Natural killer cell treated with Interleukin-12 subunit alpha and Interleukin-12 subunit beta and Interleukin-15 and Interleukin-18, amount 100 ng/mL, for 72 hours (primary cell): ENCODE measurements around the gene SYT3. TPM values are rescaled to one million over a fixed set of nuclear protein-coding genes. Genes with fewer than 3 reads are reported as not detected.
"Not testable (repeated sequence)": the region's sequence is repeated elsewhere in the genome, so short reads cannot be mapped to it uniquely, and the experiment has no call there.

Source experiments
- ATAC-seq, 2 donors: fragments of 150-1000 bp; cut with Tn5 transposase in 1 of 2; sonication (Bioruptor Pico), chemical (Tn5 transposase) in 1 of 2; 2 replicates each; pipeline ENCODE4 v1.10.0; 2021
- DNase-seq: peaks from one replicate; pipeline ENCODE4 v3.0.0; 2022; ENCODE audit warnings: low spot score
- H3K27ac Mint-ChIP-seq, 2 donors: 1 replicate in 1 of 2; 2 replicates in 1 of 2; pipeline ENCODE4 v1.8.0; 2022; ENCODE audit warnings: mixed read lengths in 2 of 2, mild to moderate bottlenecking in 1 of 2, moderate library complexity in 1 of 2
- H3K27me3 Mint-ChIP-seq, 2 donors: 1 replicate in 1 of 2; 2 replicates in 1 of 2; pipeline ENCODE4 v1.8.0; 2022; ENCODE audit warnings: mixed read lengths in 2 of 2
- H3K36me3 Mint-ChIP-seq: one replicate; pipeline ENCODE4 v1.8.0; 2022; ENCODE audit warnings: mixed read lengths
- H3K4me1 Mint-ChIP-seq, 2 donors: 1 replicate in 1 of 2; 2 replicates in 1 of 2; pipeline ENCODE4 v1.8.0; 2022; ENCODE audit warnings: low read depth in 2 of 2, mixed read lengths in 2 of 2, mild to moderate bottlenecking in 1 of 2
- H3K4me3 Mint-ChIP-seq: one replicate; pipeline ENCODE4 v1.8.0; 2022; ENCODE audit warnings: mixed read lengths
- H3K9me3 Mint-ChIP-seq: 2 replicates; pipeline ENCODE4 v1.8.0; 2022; ENCODE audit warnings: mixed read lengths
- total RNA-seq, 2 donors: library from RNA; stranded (reverse); gene quantifications; one replicate each; pipeline ENCODE4 v1.2.3, GENCODE V29; 2022

Gene SYT3
- total RNA-seq, 2 donors from 2014 or later: not detected

DNA sequence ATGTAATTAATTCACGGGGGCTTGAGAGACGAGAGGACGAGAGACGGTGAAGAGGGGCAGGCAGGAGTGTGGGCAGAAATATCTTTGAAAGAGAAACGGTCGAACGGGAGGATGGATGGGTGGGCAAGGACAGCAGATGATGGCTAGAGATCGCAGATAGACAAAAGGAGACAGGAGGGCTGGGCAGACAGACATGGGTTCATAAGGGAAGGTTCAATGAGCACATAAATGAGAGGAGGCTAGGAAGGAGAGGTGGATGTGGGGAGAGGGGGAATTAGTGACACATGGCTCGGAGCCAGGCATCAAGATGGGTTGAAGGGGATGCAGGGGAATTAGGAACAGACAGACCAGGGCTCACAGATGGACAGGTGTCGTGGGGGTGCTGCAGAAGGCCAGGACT is 1.1 kb downstream of the SYT3 start:
- Mint-ChIP-seq H3K27ac (no peak overlapping the region), H3K27me3 (peaks cover 23 to 29% of the 10 kb centered on the region in 2 donors), H3K36me3 (peaks cover 12% of the 10 kb centered on the region), H3K4me1 (peaks cover 0 to 6% of the 10 kb centered on the region in 2 donors), H3K4me3 (no peak overlapping the region), H3K9me3 (no peaks in the 10 kb centered on the region)
- DNase-seq (no peak), ATAC-seq (no peak)

DNA sequence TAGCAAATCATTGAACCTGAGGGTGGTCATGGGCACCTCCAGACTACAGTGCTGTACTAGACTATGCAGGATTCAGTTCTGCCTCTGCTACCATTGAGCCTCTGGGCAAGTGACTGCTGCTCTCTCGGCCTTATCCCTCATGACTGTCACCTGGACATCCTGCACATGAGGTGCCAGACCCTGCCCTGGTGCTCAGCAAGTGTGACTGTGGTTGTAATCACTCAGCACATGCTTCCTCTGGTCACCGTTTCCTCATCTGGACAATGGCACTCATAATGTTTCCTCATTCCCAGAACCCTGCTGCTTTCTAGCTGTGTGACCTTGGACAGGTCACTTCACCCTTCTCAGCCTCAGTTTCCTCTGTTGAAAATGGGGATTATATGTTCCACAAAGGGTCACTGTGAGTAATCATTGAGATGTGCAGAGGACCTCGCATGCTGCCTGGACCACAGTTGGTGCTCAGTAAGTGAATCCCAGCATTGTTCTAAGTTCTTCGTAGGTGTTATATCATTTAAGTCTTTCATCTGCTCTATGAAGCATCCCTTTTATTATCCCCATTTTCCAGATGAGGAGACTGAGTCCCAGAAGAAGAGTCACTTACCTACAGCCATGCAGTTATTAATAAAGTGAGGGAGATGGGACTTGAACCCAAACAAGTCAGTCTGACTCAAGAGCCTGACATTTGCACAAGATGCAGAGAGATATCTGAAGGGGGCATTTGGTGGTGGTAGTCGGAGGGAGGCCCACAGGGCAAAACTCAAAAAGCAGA is 3.2 kb downstream of the SYT3 start:
- Mint-ChIP-seq H3K9me3 (no peaks in the 10 kb centered on the region), H3K4me3 (no peak overlapping the region), H3K27ac (no peak overlapping the region), H3K27me3 (peaks cover 23 to 29% of the 10 kb centered on the region in 2 donors), H3K4me1 (peaks cover 0 to 6% of the 10 kb centered on the region in 2 donors), H3K36me3 (peaks cover 12% of the 10 kb centered on the region)
- DNase-seq (no peak), ATAC-seq (no peak)

DNA sequence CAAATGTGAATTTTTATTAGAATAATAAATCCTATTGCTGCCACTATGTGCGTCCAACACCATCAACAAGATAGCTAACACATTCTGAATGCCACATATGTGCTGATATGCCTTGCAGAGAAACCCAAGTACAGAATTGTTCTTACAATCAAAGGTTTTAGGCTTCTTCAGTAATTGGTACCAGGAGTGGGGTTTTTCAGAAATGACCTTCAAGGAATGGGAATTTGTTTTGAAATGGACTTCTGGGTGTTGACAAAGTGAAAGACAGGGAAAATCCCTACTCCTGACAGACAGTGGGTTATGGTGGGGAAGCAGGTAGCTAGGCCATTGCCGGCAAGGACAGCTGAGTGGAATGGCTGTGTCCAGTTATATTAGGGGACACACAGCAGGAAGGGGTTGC is 5.7 kb downstream of the SYT3 start:
- no peak overlapping the region for H3K27ac Mint-ChIP-seq
- H3K4me1 Mint-ChIP-seq: peaks cover 0 to 6% of the 10 kb centered on the region in 2 donors
- H3K9me3 Mint-ChIP-seq: no peaks in the 10 kb centered on the region
- peaks cover 23 to 36% of the 10 kb centered on the region in 2 donors for H3K27me3 Mint-ChIP-seq
- H3K4me3 Mint-ChIP-seq: no peak overlapping the region
- DNase-seq (no peak), ATAC-seq (no peak)
- peaks cover 12% of the 10 kb centered on the region for H3K36me3 Mint-ChIP-seq

DNA sequence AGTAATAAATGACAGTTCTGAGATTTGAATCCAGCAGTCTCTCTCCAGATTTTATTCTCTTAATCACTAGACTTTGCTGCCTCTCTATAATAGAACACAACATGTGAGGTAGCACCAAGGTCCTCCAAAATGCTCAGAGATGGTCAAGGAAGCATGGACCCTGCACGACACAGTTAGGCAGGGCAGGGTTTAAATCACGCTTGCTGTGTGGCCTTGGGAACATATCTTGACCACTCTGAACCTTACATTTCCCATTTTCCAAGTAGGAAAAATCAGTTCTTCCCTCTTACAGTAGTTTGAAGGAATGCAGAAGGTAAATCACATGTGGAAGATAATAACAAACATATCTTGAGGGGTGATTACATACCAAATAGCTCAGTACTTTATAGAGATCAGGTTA is 6.3 kb downstream of the SYT3 start:
- Mint-ChIP-seq H3K4me1 (peaks cover 0 to 2% of the 10 kb centered on the region in 2 donors), H3K4me3 (no peak overlapping the region), H3K36me3 (peaks cover 8% of the 10 kb centered on the region), H3K27me3 (peaks cover 18 to 30% of the 10 kb centered on the region in 2 donors), H3K27ac (no peak overlapping the region), H3K9me3 (no peaks in the 10 kb centered on the region)
- no peak for ATAC-seq
- no peak for DNase-seq

DNA sequence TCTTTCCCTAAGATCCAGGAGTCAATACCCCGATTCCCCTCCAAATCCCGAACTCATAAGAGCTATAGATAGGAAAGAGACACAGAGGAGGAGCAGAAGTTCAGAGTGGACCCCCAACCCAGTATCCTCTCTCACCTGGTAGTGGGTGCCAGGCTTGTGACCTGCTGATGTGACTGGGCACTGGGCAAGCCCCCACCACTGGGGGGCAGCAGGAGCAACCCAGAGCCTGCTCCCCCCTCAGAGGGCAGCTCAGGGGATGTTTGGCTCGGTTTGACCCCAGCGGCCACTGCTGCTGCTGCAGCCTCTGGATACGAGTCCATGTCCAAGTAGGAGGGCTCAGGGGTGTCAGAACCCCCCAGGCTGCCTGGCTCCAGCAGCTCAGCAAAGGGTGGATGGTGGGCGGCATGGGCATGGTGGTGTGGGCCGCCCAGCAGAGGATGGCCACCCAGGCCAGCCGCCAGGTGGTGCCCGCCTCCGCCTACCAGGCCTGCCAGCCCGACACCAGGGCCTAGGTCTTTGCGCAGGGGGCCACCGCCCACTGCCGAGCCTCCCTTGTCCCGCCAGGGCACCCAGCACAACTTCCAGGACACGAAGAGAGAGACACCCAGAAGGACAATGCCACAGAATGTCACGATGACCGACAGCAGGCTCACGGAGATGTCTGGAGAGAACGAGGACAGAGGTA is 7.4 kb downstream of the SYT3 start:
- no peaks in the 10 kb centered on the region for H3K9me3 Mint-ChIP-seq
- H3K4me1 Mint-ChIP-seq: no peaks in the 10 kb centered on the region
- no peak overlapping the region for H3K27ac Mint-ChIP-seq
- DNase-seq: no peak
- peaks cover 7 to 19% of the 10 kb centered on the region in 2 donors for H3K27me3 Mint-ChIP-seq
- peaks cover 6% of the 10 kb centered on the region for H3K36me3 Mint-ChIP-seq
- no peak for ATAC-seq
- no peak overlapping the region for H3K4me3 Mint-ChIP-seq

DNA sequence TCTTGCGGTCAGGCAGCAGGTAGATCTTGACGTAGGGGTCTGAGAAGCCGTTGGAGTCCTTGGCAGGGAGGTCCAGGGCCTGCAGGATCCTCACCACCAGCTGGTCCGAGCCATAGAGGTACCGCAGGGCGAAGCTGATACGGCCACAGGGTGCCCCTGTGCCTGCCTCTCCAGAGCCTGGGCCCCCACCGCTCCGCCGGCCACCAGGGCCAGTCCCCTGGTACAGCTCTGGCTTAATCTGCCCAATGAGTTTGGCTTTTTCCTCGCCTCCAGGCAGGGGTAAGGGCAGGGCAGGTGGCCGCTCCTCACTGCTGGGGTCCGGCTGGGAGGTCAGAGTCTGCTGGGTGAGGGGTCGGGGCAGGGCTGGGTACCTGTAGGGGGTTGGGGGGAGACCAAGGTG is 9.9 kb downstream of the SYT3 start:
- no peak for ATAC-seq
- Mint-ChIP-seq H3K27ac (no peak overlapping the region), H3K9me3 (no peaks in the 10 kb centered on the region), H3K4me1 (no peaks in the 10 kb centered on the region), H3K36me3 (peaks cover 6% of the 10 kb centered on the region), H3K27me3 (peaks cover 0 to 8% of the 10 kb centered on the region in 2 donors), H3K4me3 (no peak overlapping the region)
- no peak for DNase-seq

DNA sequence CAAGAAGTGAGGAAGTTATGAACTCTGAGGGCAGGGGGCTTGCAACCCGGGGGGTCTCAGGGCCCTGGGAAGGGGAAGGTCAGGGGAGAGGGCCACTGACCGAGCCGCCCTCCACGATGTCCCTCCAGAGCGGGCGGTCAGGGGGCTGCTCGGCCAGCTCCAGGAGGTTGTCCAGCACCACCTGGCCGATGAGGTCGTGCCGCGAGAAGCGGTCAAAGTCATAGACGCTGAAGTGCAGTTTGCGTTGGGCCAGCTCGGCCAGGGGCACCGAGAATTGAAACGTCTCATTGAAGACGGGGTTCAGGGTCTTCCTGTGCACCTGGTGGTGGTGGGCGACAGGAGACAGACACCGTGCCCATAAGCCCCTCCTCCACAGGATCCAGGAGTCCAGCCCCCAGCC is 10.5 kb downstream of the SYT3 start:
- Mint-ChIP-seq H3K9me3 (no peaks in the 10 kb centered on the region), H3K27ac (no peak overlapping the region), H3K4me3 (no peak overlapping the region), H3K27me3 (peaks cover 0 to 8% of the 10 kb centered on the region in 2 donors), H3K4me1 (no peaks in the 10 kb centered on the region), H3K36me3 (peaks cover 5% of the 10 kb centered on the region)
- no peak for ATAC-seq
- DNase-seq: no peak

DNA sequence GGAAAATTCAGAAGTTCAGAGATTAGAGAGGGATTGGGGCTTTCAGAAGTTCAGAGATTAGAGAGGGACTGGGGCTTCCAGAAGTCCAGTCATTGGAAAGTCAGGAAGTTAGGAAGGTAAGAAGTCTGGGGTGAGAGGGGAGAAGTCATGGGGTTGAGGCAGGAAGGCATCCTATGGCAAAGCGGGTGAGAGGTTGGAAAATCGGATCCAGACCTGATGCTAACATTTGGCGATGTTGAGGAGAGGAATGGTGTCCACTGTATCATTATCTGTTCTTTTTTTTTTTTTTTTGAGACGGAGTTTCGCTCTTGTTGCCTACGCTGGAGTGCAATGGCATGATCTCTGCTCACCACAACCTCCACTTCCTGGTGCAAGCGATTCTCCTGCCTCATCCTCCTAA is 11.1 kb downstream of the SYT3 start:
- Mint-ChIP-seq H3K4me1 (no peaks in the 10 kb centered on the region), H3K36me3 (no peaks in the 10 kb centered on the region)

DNA sequence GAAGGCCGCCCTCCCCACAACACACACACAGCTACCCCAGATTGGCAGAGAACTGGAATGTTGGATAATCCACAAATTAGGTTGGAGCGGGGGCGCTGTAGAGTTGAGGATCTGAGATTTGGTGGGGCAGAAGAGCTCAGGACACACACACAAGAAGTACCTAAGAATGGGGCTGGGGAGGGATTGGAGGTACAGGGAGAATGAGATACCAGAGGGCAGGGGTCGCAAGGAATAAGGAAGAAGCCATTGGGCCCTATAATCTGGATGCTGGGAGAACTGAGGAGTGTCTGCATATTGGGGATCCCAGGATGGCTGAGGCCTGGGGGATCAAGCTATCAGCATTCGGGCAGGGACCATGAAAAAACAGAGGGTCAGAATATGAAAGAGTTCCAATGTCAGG is 11.5 kb downstream of the SYT3 start:
- Mint-ChIP-seq H3K36me3 (no peaks in the 10 kb centered on the region), H3K4me1 (no peaks in the 10 kb centered on the region), H3K27me3 (peaks cover 0 to 8% of the 10 kb centered on the region in 2 donors), H3K4me3 (no peak overlapping the region), H3K27ac (no peak overlapping the region), H3K9me3 (no peaks in the 10 kb centered on the region)
- ATAC-seq (no peak), DNase-seq (no peak)

More for the DNA sequence above, 11.1 kb downstream of the SYT3 start:
- Mint-ChIP-seq H3K9me3 (no peaks in the 10 kb centered on the region), H3K4me3 (no peak overlapping the region), H3K27ac (no peak overlapping the region), H3K27me3 (peaks cover 0 to 8% of the 10 kb centered on the region in 2 donors)
- DNase-seq: no peak
- ATAC-seq: no peak

DNA sequence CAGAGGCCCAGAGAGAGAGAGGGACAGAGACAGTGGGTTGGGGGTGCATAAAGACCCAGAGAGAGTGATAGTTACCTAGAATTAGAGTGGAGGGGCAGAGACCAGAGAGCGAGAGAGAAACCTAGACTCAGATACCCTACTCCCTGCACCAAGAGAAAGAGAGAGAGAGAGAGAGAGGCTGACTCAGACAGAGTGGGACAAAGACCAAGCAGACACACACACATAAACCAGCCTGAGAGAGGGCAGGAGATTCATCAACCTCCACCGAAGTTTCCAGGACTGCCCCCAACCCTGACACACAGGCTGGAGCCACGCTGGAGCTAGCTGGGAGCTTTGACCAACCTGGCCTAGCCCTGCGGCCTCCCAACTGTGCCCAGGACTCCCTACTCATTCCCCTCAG is 12.9 kb downstream of the SYT3 start:
- Mint-ChIP-seq H3K36me3 (no peaks in the 10 kb centered on the region), H3K9me3 (no peaks in the 10 kb centered on the region), H3K27ac (no peak overlapping the region), H3K4me1 (no peaks in the 10 kb centered on the region), H3K27me3 (peaks cover 0 to 8% of the 10 kb centered on the region in 2 donors), H3K4me3 (no peak overlapping the region)
- ATAC-seq: no peak
- no peak for DNase-seq

DNA sequence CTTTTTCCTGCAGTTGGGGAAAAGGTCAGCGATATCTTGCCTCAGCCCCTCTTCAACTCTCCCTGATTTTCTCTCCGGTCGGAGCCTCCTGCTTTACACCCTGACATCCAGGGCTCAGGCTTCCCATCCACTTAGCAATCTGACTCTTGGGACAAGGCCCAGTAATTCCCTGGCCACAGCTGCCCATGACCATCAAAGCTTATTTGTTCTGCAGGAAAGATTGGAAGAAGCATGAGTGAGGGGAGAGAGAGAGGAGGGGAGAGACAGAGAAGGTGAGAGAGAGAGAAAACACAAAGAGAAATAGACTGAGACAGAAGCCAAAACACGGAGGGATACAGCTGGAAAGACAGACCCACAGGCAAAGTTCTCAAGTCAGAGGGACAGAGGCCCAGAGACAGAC is 13.7 kb downstream of the SYT3 start:
- Mint-ChIP-seq H3K36me3 (no peaks in the 10 kb centered on the region), H3K27me3 (peaks cover 0 to 8% of the 10 kb centered on the region in 2 donors), H3K4me3 (no peak overlapping the region), H3K9me3 (no peaks in the 10 kb centered on the region), H3K4me1 (no peaks in the 10 kb centered on the region), H3K27ac (no peak overlapping the region)
- ATAC-seq: no peak
- DNase-seq: no peak

DNA sequence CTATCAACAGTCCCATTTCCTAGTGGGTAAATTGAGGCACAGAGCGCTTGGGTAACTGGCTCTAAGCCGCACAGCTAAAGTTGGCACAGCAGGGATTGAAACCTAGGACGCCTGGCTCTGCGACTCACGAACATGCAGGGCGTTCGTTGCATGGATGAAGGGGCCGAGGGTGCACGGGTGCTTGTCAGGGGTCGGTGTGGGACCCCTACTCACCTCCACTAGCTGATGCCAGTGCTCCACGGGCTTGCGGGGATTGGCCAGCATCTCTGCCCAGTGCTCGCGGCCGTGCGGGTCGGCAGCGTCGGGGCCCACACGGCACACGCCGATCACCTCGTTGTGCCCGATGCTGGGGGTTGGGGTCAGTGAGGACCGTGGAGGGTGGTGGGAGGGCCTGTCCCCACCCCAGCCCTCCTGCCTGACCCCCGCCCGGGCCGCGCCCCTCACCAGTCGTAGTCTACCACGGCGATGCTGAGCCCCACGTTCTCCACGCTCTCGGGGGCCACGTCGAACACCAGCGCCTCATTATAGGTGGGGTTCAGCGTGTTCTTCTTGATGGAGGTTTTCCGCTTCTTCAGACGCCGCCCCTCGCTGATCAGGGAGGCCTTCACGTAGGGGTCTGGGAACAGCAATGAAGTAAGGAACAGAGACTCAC is 14.6 kb downstream of the SYT3 start:
- Mint-ChIP-seq H3K4me3 (no peak overlapping the region), H3K27me3 (no peaks in the 10 kb centered on the region), H3K4me1 (no peaks in the 10 kb centered on the region), H3K36me3 (no peaks in the 10 kb centered on the region), H3K27ac (no peak overlapping the region), H3K9me3 (no peaks in the 10 kb centered on the region)
- peak in 1 of 2 donors; percentile 13 for ATAC-seq
- no peak for DNase-seq

DNA sequence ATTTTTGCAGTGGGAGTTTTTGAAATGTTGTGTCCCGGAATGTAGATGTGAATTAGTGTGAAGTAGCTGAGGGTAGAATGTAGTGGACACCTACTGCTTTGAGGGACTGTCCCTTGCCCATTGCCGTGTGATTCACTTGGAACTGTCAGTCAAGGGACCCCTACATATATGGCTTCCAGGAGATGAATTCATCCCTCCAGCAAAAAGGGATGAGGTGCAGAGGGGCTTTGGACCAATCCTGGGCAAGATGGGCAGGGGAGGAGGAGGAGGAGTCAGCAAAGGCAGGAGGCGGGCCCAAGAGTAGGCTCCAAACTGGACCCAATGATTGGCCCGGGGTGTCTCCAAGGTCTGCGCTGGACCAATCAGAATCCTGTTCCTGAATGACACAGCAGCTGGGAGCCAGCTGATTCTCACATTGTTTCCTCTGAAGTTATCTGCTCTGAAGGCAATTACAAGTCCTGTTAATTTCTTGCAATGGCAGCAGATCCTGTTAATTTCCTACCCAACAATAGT is 19.2 kb downstream of the SYT3 start:
- H3K27me3 Mint-ChIP-seq, H3K27ac Mint-ChIP-seq, DNase-seq, H3K4me1 Mint-ChIP-seq, ATAC-seq, H3K36me3 Mint-ChIP-seq, H3K4me3 Mint-ChIP-seq, H3K9me3 Mint-ChIP-seq: not testable (repeated sequence)

DNA sequence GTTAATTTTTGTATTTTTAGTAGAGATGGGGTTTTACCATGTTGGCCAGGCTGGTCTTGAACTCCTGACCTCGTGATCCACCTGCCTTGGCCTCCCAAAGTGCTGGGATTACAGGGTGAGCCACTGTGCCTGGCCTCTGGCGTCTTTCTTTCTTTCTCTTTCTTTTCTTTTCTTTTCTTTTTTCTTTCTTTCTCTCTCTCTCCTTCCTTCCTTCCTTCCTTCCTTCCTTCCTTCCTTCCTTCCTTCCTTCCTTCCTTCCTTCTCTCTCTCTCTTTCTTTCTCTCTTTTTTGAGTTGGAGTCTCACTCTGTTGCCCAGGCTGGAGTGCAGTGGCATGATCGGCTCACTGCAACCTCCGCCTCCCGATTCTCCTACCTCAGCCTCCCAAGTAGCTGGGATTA is 20.5 kb downstream of the SYT3 start:
- H3K9me3 Mint-ChIP-seq, H3K4me1 Mint-ChIP-seq, H3K27me3 Mint-ChIP-seq, H3K4me3 Mint-ChIP-seq, ATAC-seq, DNase-seq, H3K36me3 Mint-ChIP-seq, H3K27ac Mint-ChIP-seq: not testable (repeated sequence)
